Naive thymus-derived CD8-positive, alpha-beta T cell (primary cell): ENCODE results near the gene MARCHF11. TPM values are rescaled to one million over a fixed set of nuclear protein-coding genes. Genes with fewer than 3 reads are reported as not detected.

Experiments used
- ATAC-seq, 2 donors: fragments of 150-1000 bp; cut with Tn5 transposase in 1 of 2; sonication (Bioruptor Pico), chemical (Tn5 transposase) in 1 of 2; 1 replicate in 1 of 2; 2 replicates in 1 of 2; pipeline ENCODE4 v1.10.0; 2021; ENCODE audit warnings: mild to moderate bottlenecking in 2 of 2, moderate library complexity in 2 of 2
- POLR2A ChIA-PET: fragments of 350-600 bp; sonication (Branson Sonifier 250); formaldehyde crosslinking; loops from one replicate; lab custom pipeline; 2021; ENCODE audit warnings: antibody characterized with exemption; lab: Charles Lee
- DNase-seq, 10 donors: peaks; one replicate each; pipeline versions ENCODE4 v3.0.0 to v3.0.0-alpha.2; 2020 to 2022
- H3K27ac Mint-ChIP-seq, 10 donors: one replicate each; pipeline ENCODE4 v1.8.0; 2020 to 2022; ENCODE audit warnings: mild to moderate bottlenecking in 10 of 10, mixed read lengths in 10 of 10, moderate library complexity in 4 of 10, inconsistent platforms in 1 of 10
- H3K27me3 Mint-ChIP-seq, 5 donors: one replicate each; pipeline ENCODE4 v1.8.0; 2021 to 2022; ENCODE audit warnings: mixed read lengths in 5 of 5
- H3K36me3 Mint-ChIP-seq, 3 donors: one replicate each; pipeline ENCODE4 v1.8.0; 2020 to 2022; ENCODE audit warnings: mixed read lengths in 3 of 3, mild to moderate bottlenecking in 2 of 3, inconsistent platforms in 1 of 3
- H3K4me1 Mint-ChIP-seq, 4 donors: one replicate each; pipeline ENCODE4 v1.8.0; 2021 to 2022; ENCODE audit warnings: mixed read lengths in 4 of 4
- H3K4me3 Mint-ChIP-seq, 10 donors: one replicate each; pipeline ENCODE4 v1.8.0; 2020 to 2022; ENCODE audit warnings: mild to moderate bottlenecking in 10 of 10, mixed read lengths in 10 of 10, moderate library complexity in 6 of 10, inconsistent platforms in 1 of 10
- H3K9me3 Mint-ChIP-seq, 9 donors: one replicate each; pipeline ENCODE4 v1.8.0; 2020 to 2022; ENCODE audit warnings: mixed read lengths in 9 of 9, mild to moderate bottlenecking in 3 of 9, inconsistent platforms in 1 of 9, moderate library complexity in 1 of 9
- polyA plus RNA-seq, 3 donors: library from polyadenylated mRNA; unstranded; fragments of 300-500 nt; fragmentation: Illumina TruSeq; gene quantifications; one replicate each; pipeline ENCODE4 v1.2.3, GENCODE V29; 2021
- total RNA-seq, 8 experiments: library from RNA in 2 of 8; stranded (reverse) in 2 of 8; gene quantifications; one replicate each; pipeline ENCODE4 v1.2.3 and lab custom pipeline; 2021 to 2026

MARCHF11 gene, protein sequence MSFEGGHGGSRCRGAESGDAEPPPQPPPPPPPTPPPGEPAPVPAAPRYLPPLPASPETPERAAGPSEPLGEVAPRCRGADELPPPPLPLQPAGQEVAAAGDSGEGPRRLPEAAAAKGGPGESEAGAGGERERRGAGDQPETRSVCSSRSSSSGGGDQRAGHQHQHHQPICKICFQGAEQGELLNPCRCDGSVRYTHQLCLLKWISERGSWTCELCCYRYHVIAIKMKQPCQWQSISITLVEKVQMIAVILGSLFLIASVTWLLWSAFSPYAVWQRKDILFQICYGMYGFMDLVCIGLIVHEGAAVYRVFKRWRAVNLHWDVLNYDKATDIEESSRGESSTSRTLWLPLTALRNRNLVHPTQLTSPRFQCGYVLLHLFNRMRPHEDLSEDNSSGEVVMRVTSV
- not detected for total RNA-seq
- polyA plus RNA-seq = not detected
- 0 reads per million in 6 experiments for total RNA-seq (lab: John Stamatoyannopoulos, UW)

DNA sequence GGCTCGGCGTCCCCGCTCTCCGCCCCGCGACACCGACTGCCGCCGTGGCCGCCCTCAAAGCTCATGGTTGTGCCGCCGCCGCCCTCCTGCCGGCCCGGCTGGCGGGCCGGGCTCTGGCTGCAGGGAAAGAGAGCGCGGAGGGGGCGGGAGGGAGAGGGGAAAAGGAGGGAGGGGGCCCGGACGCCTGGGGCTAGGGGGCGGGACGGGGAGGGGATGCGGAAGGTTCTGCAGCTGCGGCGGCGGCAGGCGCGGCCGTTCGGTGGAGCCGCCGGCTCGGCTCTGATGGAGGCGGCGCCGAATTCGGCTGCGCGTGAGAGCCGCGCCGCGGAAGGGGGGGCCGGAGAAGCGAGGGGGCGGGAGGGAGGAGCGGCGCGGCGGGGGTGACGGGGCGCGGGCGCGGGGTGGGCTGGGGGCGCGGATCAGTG lies at the start of gene MARCHF11:
Gene MARCHF11, minus strand, starts transcription at position 281 of the 425 bp plus-strand sequence. Its CDS starts 216 bp downstream, at position 65.
- peak in 1 of 10 donors; percentile 3 for DNase-seq
- Mint-ChIP-seq H3K9me3 (peaks cover 0 to 32% (median 11%) of the 10 kb centered on the region in 9 donors), H3K4me3 (peak within 1 kb of the TSS in 6 of 10 donors; percentile 22 to 65 (median 54)), H3K4me1 (peaks cover 0 to 9% (median 1%) of the 10 kb centered on the region in 4 donors), H3K36me3 (peaks cover 5 to 33% (median 15%) of the 10 kb centered on the region in 3 donors), H3K27me3 (peaks cover 34 to 50% (median 41%) of the 10 kb centered on the region in 5 donors), H3K27ac (peak within 1 kb of the TSS in 1 of 10 donors; percentile 44)
- POLR2A ChIA-PET = no interaction called here
- no peak for ATAC-seq

DNA sequence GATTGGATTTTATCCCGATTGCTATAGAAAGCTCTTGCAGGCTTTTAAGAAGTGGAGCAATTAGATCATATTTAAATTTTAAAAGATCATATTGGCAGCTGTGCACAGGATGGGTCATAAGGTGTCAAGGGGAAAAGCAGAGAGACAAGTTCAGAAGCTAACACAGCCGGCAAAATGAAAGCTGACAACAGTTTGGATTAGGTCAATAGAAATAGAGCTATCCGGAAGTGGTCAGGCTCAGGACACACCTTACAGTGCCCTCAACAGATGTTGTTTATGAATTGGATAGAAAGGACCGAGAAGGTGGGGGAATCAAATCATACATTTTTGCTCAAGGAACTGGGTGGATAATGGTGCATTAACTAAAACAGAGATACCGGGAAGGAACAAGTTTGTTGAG lies 46.3 kb upstream of the MARCHF11 start:
- no peak for DNase-seq
- Mint-ChIP-seq H3K36me3 (no peaks in the 10 kb centered on the region), H3K9me3 (peaks cover 0 to 6% (median 0%) of the 10 kb centered on the region in 9 donors), H3K27me3 (peaks cover 0 to 14% (median 1%) of the 10 kb centered on the region in 5 donors), H3K4me1 (no peaks in the 10 kb centered on the region), H3K27ac (no peak overlapping the region), H3K4me3 (no peak overlapping the region)
- ATAC-seq = no peak
- POLR2A ChIA-PET = no interaction called here

DNA sequence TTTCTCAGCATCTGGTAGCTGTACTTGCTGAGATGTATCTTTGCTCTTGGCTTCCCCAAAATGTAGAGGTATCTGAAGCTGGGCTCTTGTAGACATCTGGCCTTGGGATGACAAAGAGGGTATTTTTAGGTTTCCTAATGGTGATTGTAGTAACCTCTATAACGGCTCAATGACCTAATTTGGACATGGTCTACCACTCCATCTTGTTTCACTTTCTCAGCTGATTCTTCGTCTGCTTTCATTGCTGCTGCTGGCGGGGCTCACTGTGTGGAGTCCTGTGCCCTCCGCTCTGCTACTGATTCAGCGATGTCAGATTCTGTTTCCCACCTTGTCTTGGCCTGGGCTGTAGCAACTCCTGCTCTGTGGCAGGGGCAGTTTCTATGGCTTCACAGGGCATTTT lies 12.7 kb upstream of the MARCHF11 start:
- DNase-seq (no peak), ATAC-seq (no peak)
- H3K9me3 Mint-ChIP-seq = peaks cover 0 to 8% (median 6%) of the 10 kb centered on the region in 9 donors
- H3K4me3 Mint-ChIP-seq = no peak overlapping the region
- POLR2A ChIA-PET = no interaction called here
- H3K27ac Mint-ChIP-seq = no peak overlapping the region
- peaks cover 0 to 10% (median 0%) of the 10 kb centered on the region in 5 donors for H3K27me3 Mint-ChIP-seq
- no peaks in the 10 kb centered on the region for H3K4me1 Mint-ChIP-seq
- peaks cover 0 to 5% (median 2%) of the 10 kb centered on the region in 3 donors for H3K36me3 Mint-ChIP-seq

DNA sequence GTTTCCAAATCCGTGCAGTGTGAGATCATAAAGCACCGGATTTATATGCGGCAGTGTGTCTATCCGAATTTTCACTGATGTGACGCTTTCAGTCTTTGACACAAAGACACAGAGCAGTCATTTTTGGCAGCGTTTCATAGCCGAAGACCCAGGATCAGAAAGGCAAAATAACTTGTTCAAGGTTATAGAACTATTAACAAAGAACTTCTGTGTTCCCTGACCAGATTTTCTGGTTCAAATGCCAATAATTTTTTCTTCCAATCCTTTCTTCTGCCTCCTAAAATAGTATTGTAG lies 1.1 kb upstream of the MARCHF11 start:
- POLR2A ChIA-PET = no interaction called here
- peak overlapping the region in 4 of 10 donors; percentile 11 to 44 (median 27) for H3K4me3 Mint-ChIP-seq

DNA sequence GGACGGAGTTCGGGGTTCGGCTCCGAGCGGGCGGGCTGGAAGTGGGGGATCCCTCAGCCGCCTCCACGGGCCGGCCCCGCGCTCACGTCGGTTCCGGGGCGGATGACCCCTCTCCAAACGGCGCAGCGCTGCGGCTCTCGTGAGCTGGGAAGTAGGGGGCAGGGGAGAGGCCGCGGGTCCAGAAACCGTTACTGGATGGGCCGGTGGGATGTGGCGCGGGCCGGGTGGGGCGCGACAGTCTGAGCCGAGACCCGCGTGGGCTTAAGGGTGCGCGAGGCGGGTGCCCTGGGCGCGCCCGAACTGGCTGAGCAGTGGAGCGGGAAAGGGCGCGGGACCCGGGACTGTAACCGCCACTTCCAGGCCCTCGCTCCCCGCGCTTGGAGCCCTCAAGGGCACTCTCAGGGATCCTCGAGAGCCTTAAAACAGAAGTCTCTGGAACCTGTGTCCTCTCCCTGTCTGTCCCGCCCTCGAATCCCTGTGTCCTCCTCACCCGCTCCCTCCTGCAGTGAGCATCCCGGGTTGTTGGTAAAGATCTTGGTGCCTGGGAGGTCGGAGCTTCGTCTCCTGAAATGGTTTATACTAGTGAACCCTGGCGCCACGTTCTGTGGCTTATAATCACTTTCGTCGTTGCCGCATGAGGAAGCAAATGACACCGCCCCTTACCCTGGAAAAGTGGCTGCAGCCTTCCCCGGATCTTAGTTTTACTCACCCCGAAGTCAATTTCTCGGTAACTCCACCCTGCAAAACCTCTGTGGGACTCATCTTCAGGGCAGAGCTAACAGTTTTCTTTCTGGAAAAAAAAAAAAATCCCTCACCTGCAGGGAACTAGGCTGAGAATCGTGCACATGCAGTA lies 571 bp upstream of the MARCHF11 start:
- peak overlapping the region in 1 of 10 donors; percentile 44 for H3K27ac Mint-ChIP-seq
- H3K36me3 Mint-ChIP-seq = peaks cover 5 to 33% (median 15%) of the 10 kb centered on the region in 3 donors
- ATAC-seq (no peak), DNase-seq (peak in 1 of 10 donors; percentile 3)
- H3K27me3 Mint-ChIP-seq = peaks cover 34 to 57% (median 41%) of the 10 kb centered on the region in 5 donors
- peaks cover 0 to 32% (median 10%) of the 10 kb centered on the region in 9 donors for H3K9me3 Mint-ChIP-seq
- POLR2A ChIA-PET = no interaction called here
- peaks cover 0 to 9% (median 1%) of the 10 kb centered on the region in 4 donors for H3K4me1 Mint-ChIP-seq
- peak overlapping the region in 5 of 10 donors; percentile 11 to 44 (median 26) for H3K4me3 Mint-ChIP-seq

More for the DNA sequence above, 1.1 kb upstream of the MARCHF11 start:
- peaks cover 0 to 9% (median 1%) of the 10 kb centered on the region in 4 donors for H3K4me1 Mint-ChIP-seq
- H3K36me3 Mint-ChIP-seq = peaks cover 5 to 31% (median 15%) of the 10 kb centered on the region in 3 donors
- no peak for DNase-seq
- H3K27ac Mint-ChIP-seq = peak overlapping the region in 1 of 10 donors; percentile 44
- no peak for ATAC-seq
- H3K9me3 Mint-ChIP-seq = peaks cover 0 to 32% (median 10%) of the 10 kb centered on the region in 9 donors
- peaks cover 32 to 57% (median 41%) of the 10 kb centered on the region in 5 donors for H3K27me3 Mint-ChIP-seq

DNA sequence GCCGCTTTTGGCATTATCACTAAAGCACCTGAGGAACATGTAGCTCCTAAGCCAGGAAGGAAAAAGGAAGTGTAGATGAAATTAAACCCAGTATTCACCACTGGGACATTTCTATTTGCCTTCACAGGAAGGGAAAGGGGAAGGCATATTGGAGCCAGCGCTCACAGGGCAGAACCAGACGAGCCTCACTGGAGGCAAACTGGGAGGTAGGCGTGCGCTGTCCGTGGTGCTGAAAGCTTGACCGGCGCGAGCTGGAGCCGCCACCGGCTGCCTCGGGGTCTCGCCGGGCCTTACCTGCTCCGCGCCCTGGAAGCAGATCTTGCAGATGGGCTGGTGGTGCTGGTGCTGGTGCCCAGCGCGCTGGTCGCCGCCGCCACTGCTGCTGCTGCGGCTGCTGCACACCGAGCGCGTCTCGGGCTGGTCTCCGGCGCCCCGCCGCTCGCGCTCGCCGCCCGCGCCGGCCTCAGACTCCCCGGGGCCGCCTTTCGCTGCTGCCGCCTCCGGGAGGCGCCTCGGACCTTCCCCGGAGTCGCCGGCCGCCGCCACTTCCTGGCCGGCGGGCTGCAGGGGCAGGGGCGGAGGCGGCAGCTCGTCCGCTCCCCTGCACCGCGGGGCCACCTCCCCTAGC lies 732 bp downstream of the MARCHF11 start:
- H3K36me3 Mint-ChIP-seq = peaks cover 5 to 33% (median 15%) of the 10 kb centered on the region in 3 donors
- peaks cover 0 to 32% (median 12%) of the 10 kb centered on the region in 9 donors for H3K9me3 Mint-ChIP-seq
- H3K27me3 Mint-ChIP-seq = peaks cover 37 to 46% (median 40%) of the 10 kb centered on the region in 5 donors
- peaks cover 0 to 9% (median 1%) of the 10 kb centered on the region in 4 donors for H3K4me1 Mint-ChIP-seq
- peak overlapping the region in 6 of 10 donors; percentile 22 to 65 (median 54) for H3K4me3 Mint-ChIP-seq
- DNase-seq (peak in 4 of 10 donors; percentile 1 to 33 (median 20)), ATAC-seq (no peak)
- POLR2A ChIA-PET = no interaction called here
- H3K27ac Mint-ChIP-seq = no peak overlapping the region

DNA sequence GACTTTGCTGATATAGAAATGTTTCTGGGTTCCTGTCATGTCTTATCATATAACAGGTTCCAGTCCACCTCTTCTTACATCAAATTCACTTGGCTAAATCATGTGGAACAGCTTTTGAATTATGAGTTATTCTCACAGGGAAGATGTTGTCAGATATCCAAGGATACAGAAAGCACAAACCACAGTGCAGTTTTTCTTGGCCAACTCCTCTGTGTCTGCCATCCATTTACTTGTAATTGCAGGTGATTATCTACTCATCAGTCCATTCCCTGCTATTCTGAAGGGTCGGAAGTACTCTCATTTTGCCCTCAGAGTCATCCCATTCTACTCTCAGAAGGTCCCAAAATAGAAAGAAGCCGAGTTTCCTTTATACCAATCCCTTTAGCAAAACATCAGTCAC lies 10.0 kb downstream of the MARCHF11 start:
- H3K4me1 Mint-ChIP-seq = no peaks in the 10 kb centered on the region
- H3K27me3 Mint-ChIP-seq = peaks cover 2 to 53% (median 6%) of the 10 kb centered on the region in 5 donors
- H3K36me3 Mint-ChIP-seq = no peaks in the 10 kb centered on the region
- no peak for DNase-seq
- H3K4me3 Mint-ChIP-seq = no peak overlapping the region
- ATAC-seq = no peak
- H3K27ac Mint-ChIP-seq = no peak overlapping the region
- POLR2A ChIA-PET = no interaction called here
- H3K9me3 Mint-ChIP-seq = peaks cover 0 to 8% (median 0%) of the 10 kb centered on the region in 9 donors

DNA sequence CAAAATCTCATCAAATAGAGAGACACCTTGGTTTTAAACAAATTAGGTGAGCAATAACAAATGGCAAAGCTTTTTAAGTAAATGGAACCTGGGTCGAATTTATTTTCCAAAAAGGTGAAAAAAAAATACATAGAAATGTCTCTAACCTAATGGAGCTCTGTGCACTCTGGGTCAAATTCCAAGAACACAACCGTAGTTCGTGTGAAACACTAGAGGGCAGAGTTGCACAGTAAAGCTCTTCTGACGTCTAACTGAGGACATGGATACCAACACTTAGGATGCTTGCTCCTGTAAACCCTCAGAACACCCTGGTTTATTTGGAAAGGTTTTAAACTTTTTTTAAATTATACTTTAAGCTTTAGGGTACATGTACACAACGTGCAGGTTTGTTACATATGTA lies 18.9 kb downstream of the MARCHF11 start:
- no peak for ATAC-seq
- no peaks in the 10 kb centered on the region for H3K9me3 Mint-ChIP-seq

DNA sequence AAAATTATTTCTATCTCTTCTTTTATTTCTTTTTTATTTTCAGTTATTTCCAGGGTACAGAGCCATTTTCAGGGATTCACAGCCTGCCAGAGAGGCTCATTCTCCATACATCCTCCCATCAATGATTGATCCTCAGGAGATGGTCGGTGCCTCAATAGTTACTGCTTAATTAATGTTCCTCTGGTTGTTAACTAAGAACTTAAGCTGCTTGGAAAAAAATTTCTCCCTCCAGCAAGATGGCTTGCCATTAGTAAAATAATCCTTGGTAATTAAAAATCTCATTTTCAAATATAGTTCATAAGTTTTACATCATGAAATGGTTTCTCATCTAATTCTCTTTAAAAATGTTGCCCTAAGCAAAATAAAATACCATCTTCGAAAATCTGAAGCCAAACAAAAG lies 20.0 kb downstream of the MARCHF11 start:
- no peaks in the 10 kb centered on the region for H3K4me1 Mint-ChIP-seq
- H3K27me3 Mint-ChIP-seq = peaks cover 0 to 11% (median 0%) of the 10 kb centered on the region in 5 donors
- H3K36me3 Mint-ChIP-seq = no peaks in the 10 kb centered on the region
- no peaks in the 10 kb centered on the region for H3K9me3 Mint-ChIP-seq
- POLR2A ChIA-PET = no interaction called here
- no peak overlapping the region for H3K27ac Mint-ChIP-seq
- no peak overlapping the region for H3K4me3 Mint-ChIP-seq
- ATAC-seq (no peak), DNase-seq (no peak)

More for the DNA sequence above, 18.9 kb downstream of the MARCHF11 start:
- Mint-ChIP-seq H3K4me3 (no peak overlapping the region), H3K27ac (no peak overlapping the region), H3K4me1 (no peaks in the 10 kb centered on the region), H3K36me3 (no peaks in the 10 kb centered on the region), H3K27me3 (peaks cover 0 to 19% (median 3%) of the 10 kb centered on the region in 5 donors)
- peak in 2 of 10 donors; percentile 14 to 18 for DNase-seq
- POLR2A ChIA-PET = no interaction called here

DNA sequence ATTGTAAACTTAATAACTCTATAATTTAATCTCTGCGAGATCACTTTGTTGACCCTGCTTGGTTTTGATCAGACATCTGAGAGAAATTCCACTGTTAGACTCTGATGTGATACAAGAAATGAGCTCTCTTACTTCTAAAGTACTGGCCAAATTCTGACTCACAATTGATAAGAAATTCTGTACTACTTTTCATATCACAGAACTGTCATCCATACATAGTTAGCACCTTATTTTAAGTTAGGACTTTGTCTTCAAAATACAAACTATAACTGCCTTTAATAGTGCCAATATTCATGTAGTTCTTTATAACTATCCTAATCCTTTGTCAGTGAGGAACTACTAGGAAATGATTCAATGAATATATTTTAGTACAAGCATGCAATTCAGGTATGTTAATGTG lies 23.4 kb downstream of the MARCHF11 start:
- DNase-seq = no peak
- Mint-ChIP-seq H3K27ac (no peak overlapping the region), H3K4me3 (no peak overlapping the region), H3K9me3 (no peaks in the 10 kb centered on the region), H3K36me3 (no peaks in the 10 kb centered on the region), H3K27me3 (peaks cover 0 to 17% (median 5%) of the 10 kb centered on the region in 5 donors), H3K4me1 (no peaks in the 10 kb centered on the region)
- POLR2A ChIA-PET = no interaction called here
- ATAC-seq = no peak

DNA sequence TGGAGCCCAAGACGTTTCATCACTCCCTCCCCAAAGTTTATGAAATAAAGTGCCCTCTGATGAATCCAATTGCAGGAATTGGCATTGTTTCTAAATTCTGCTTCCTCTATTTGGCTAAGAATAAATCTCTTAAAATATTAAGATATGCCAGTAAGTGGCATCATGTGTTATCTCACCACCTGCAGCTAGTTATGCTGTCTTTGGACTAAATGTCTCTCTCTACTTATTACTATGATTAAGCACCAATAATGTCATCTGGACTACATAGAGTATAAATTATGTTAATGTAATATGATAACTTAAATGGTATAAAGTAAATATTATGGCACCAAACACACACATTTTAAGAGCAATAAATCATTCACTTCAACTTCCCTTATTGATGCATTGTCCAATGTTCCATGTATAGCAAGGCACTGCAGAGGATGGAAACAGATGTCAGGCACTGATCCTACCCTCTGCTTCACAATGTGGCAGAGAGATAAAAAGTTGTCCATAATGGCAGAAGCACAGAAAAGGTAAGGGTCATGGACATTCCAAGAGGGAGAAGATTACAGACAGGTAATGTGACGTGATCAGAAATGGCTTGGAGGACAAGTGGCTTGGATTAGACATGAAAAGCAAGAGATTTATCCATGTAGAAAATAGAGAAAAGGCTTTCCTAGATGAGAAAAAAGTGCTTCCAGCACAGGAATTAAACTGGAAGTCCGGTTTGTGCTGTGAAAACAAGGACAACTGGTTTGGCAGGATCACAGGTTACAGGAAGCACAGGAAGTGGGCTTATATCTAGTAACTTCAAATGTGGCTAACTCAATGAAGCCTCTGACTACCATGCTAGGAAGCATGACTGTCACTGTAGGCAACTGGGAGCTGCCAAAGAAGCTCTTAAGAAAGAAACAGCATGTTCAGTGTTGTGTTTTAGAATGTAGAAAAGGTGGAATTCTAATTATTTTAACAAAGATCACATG lies 26.7 kb downstream of the MARCHF11 start:
- Mint-ChIP-seq H3K36me3 (peaks cover 0 to 8% (median 0%) of the 10 kb centered on the region in 3 donors), H3K27ac (no peak overlapping the region), H3K4me3 (no peak overlapping the region), H3K4me1 (no peaks in the 10 kb centered on the region), H3K9me3 (peaks cover 0 to 13% (median 0%) of the 10 kb centered on the region in 9 donors), H3K27me3 (peaks cover 2 to 16% (median 5%) of the 10 kb centered on the region in 5 donors)
- DNase-seq (no peak), ATAC-seq (no peak)
- POLR2A ChIA-PET = no interaction called here
